GM12874 (cell line): ENCODE results near the gene MOSMO.

ENCODE experiments used
- CTCF ChIP-seq: IDR thresholded peaks from 2 replicates; pipeline ENCODE4 v1.5.1; 2011; ENCODE audit warnings: low read depth, mild to moderate bottlenecking, control low read depth, low read length, moderate library complexity; ENCODE audit not compliant: insufficient read depth

MOSMO gene

DNA sequence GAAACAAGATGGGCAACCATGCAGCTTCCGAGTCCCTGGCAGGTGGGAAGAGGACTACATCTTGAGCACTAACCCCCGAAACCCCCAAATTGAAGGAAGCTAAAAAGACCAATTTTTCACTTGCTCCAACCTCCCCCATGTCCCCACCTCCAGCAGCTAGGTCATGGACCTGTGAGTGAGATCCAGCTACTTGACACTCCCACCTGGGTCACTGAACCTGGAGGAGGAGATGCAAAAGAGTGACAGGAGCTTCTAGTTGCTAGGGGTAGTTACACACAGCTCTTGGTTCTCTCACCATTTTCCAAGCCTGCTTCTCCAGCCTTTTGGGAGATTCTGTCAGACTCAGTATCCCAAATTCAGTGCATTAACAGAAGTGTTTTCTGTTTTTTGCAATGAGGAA is 18.2 kb upstream of the MOSMO start:
- TF ChIP-seq CTCF: no peak

DNA sequence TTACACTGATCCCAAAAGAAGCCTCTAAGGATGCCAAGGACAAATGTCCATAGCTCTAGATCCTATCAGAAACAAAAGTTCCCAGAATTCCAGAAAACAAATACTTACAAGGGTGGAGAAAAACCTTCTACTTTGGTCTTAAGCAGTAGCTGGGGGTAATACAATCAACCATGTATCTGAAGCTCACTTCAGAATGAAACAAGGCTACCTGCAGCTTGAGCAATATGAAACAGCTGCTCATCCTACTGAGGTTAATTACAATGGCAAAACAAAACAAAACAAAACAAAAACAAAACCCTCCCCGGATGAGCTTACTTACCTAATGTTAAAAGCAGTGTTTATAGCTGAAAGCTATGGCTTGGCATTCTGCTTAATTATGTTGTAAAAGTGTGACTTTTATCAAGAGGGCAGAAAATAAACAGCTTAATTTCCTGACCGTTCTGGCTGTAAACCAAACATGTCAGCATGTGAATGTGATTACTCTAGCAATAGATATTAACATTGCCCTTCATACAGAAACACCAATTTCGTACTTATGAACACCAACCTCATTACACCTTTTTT is 17.4 kb upstream of the MOSMO start:
- TF ChIP-seq CTCF: no peak

DNA sequence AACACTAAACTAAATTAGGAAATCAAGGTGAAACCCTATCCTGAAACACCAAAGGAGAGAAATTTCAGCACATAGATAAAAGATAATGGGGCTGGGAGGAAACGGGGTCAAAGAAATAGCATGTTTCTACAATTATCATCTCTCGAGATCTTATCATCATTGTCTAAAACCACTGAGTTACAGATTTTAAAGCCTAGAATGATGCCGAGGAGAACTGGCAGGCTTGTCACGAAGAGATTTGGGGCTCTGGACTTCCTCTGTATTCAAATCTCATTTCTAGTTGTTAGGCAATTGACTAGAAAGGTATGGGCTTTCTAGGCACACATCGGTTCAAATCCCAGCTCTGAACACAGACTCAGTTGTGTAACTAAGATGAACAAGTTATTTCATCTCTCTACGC is 16.3 kb upstream of the MOSMO start:
- TF ChIP-seq CTCF: no peak

- TF ChIP-seq CTCF: no peak
Measured at GRCh38 chr16:21994856-21995465, 12.9 kb upstream of the MOSMO start.

DNA sequence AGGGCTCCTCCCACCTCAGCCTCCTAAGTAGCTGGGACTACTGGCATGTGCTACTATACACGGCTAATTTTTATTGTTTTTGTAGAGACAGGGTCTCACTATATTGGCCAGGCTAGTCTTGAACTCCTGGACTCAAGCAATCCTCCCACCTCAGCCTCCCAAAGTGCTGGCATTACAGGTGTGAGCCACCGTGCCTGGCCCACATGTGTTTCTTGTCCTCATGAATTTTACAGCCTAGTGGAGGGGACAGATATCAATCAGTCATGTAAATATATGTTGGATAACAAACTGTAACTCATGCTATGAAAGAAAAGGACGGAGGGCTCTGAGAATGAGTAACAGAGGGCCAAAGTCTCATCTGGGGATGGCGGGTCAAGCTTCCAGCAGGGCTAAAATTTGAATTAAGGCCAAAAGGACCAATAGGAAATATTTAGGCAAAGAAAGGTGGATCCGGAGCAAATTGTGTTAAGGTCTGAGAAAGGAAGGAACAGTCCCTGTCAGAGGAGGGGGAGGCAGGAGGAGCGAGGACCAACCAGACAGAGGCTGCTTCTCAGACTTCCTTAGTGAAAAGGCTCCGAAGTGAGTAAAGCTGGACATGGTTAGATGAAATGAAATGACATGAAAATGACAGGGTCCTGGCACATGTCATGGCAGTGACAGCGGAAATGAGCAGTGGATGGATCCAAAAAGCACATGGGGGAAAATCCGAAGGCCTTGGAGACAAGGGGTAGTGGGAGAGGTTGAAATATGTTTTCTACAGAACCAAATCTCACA is 10.8 kb upstream of the MOSMO start:
- TF ChIP-seq CTCF: no peak

DNA sequence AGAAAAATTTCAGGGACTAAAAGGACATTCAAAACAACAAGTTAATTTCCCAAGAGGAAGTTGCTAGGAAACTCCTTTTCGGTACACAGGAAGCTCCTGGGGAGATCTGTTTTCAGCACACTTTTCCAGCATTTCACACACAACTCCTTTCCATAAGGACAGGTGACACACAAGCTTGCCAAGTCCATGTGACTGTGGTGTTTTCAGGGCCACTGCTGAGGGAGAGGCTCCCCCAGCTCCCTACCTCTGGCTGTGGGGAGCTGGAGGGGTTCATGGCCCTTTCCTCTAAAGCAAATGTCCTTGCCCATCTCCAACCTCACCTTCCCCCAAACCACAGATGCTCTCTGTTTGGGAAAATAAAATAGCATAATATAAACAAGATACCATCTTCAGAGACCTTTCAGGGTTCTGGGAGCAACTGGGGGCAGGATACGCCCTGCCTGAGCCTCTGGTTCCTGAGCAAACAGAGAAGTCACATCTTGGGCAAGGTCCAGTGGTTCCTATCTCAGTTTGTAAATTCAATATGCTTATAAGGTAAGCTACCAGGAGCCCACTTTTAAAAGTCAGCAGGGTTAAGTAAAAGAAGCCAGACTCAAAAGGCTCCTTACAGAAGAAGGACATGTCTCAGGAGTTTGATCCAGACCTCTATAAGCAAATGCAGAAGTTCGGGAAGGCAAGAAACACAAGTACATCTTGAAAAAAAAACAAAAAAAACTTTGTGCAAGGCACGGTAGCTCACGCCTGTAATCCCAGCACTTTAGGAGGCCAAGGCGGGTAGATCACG is 10.0 kb upstream of the MOSMO start:
- TF ChIP-seq CTCF: no peak

- no peak for TF ChIP-seq CTCF
Measured at GRCh38 chr16:22001591-22001990, 6.3 kb upstream of the MOSMO start.
